Inflammatory macrophage treated with lipopolysaccharide for 1 hour (primary cell): ENCODE results near the gene TLR7.

Source experiments
- DNase-seq, 2 donors: peaks; one replicate each; pipeline ENCODE4 v3.0.0-alpha.2; 2020 to 2022

The TLR7 gene

DNA sequence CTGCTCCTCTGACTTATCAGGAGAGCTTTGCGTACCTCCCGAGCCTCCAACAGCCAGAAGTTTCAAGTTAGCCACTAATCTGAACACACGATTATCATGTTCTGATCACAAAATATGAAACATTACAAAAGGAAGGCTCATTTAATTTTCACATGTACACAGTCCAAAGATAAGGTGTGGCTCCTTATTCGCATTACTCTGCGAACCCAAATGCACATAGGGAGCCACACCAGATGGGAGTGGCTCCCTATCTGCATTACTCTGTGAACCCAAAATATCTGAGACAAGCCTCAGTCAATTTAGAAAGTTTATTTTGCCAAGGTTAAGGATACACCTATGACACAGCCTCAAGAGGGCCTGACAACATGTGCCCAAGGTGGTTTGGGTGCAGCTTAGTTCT, 68.0 kb downstream of the TLR7 start:
- no peak for DNase-seq

- DNase-seq: no peak
Observed at GRCh38 chrX:12936947-12937346, 70.1 kb downstream of the TLR7 start.
